Chondrocyte (in vitro differentiated cells): ENCODE data around the gene GPC6. TPM values are rescaled to one million over a fixed set of nuclear protein-coding genes. Genes with fewer than 3 reads are reported as not detected.

Experiments
- DNase-seq: peaks from one replicate; pipeline ENCODE4 v3.0.0; 2021; ENCODE audit warnings: mixed read lengths, low spot score
- H3K27ac Mint-ChIP-seq: one replicate; pipeline ENCODE4 v1.8.0; 2021; ENCODE audit warnings: mild to moderate bottlenecking, moderate library complexity, mixed read lengths; ENCODE audit not compliant: unreplicated experiment
- H3K27me3 Mint-ChIP-seq: 2 replicates; pipeline ENCODE4 v1.8.0; 2021; ENCODE audit warnings: low read depth, mixed read lengths
- H3K36me3 Mint-ChIP-seq: 2 replicates; pipeline ENCODE4 v1.8.0; 2021; ENCODE audit warnings: low read depth, mixed read lengths
- H3K4me1 Mint-ChIP-seq: 2 replicates; pipeline ENCODE4 v1.8.0; 2021; ENCODE audit warnings: low read depth, mild to moderate bottlenecking, mixed read lengths
- H3K4me3 Mint-ChIP-seq: one replicate; pipeline ENCODE4 v1.8.0; 2021; ENCODE audit warnings: mild to moderate bottlenecking, moderate library complexity, mixed read lengths; ENCODE audit not compliant: unreplicated experiment
- H3K9me3 Mint-ChIP-seq: 2 replicates; pipeline ENCODE4 v1.8.0; 2021; ENCODE audit warnings: low read depth, mixed read lengths
- CTCF ChIP-seq: fragments of 200-600 bp; sonication (generic); IDR thresholded peaks from 2 replicates; pipeline ENCODE4 v1.5.0; 2021; ENCODE audit warnings: antibody characterized with exemption, mild to moderate bottlenecking, moderate library complexity
- total RNA-seq: library from RNA; stranded (reverse); gene quantifications from 3 replicates; pipeline ENCODE4 v1.2.1, GENCODE V29; 2021

GPC6 gene
- total RNA-seq, 1 donor from 2014 or later: 76.1 TPM

GRCh38 chr13:93847162-93847561, 620.6 kb downstream of the GPC6 start:
- H3K27ac Mint-ChIP-seq: no peak overlapping the region
- peaks cover 3% of the 10 kb centered on the region for H3K36me3 Mint-ChIP-seq

GRCh38 chr13:93848247-93848646, 621.6 kb downstream of the GPC6 start:
- peaks cover 2% of the 10 kb centered on the region for H3K9me3 Mint-ChIP-seq
- DNase-seq: no peak
- H3K27ac Mint-ChIP-seq: no peak overlapping the region
- H3K36me3 Mint-ChIP-seq: peaks cover 3% of the 10 kb centered on the region
- no peak for TF ChIP-seq CTCF
- H3K4me1 Mint-ChIP-seq: peaks cover 16% of the 10 kb centered on the region
- no peak overlapping the region for H3K4me3 Mint-ChIP-seq
- H3K27me3 Mint-ChIP-seq: no peaks in the 10 kb centered on the region

More at GRCh38 chr13:93847162-93847561, 620.6 kb downstream of the GPC6 start:
- peaks cover 2% of the 10 kb centered on the region for H3K9me3 Mint-ChIP-seq
- TF ChIP-seq CTCF: no peak
- peaks cover 24% of the 10 kb centered on the region for H3K4me1 Mint-ChIP-seq
- no peak overlapping the region for H3K4me3 Mint-ChIP-seq
- H3K27me3 Mint-ChIP-seq: no peaks in the 10 kb centered on the region
- no peak for DNase-seq

GRCh38 chr13:93851236-93851635, 624.6 kb downstream of the GPC6 start:
- Mint-ChIP-seq H3K4me1 (peaks cover 24% of the 10 kb centered on the region), H3K27ac (no peak overlapping the region), H3K27me3 (no peaks in the 10 kb centered on the region), H3K9me3 (peaks cover 2% of the 10 kb centered on the region), H3K4me3 (no peak overlapping the region), H3K36me3 (peaks cover 3% of the 10 kb centered on the region)
- peak; percentile 17 for TF ChIP-seq CTCF
- no peak for DNase-seq

GRCh38 chr13:93853912-93854311, 627.3 kb downstream of the GPC6 start:
- Mint-ChIP-seq H3K27ac (no peak overlapping the region), H3K36me3 (no peaks in the 10 kb centered on the region), H3K27me3 (no peaks in the 10 kb centered on the region), H3K4me3 (no peak overlapping the region), H3K4me1 (peaks cover 23% of the 10 kb centered on the region), H3K9me3 (peaks cover 4% of the 10 kb centered on the region)
- no peak for DNase-seq
- TF ChIP-seq CTCF: no peak

- Mint-ChIP-seq H3K27ac (no peak overlapping the region), H3K4me1 (peaks cover 41% of the 10 kb centered on the region), H3K4me3 (no peak overlapping the region), H3K9me3 (peaks cover 4% of the 10 kb centered on the region), H3K27me3 (no peaks in the 10 kb centered on the region), H3K36me3 (no peaks in the 10 kb centered on the region)
- no peak for DNase-seq
- TF ChIP-seq CTCF: no peak
These were observed 630.5 kb downstream of the GPC6 start for GRCh38 chr13:93857126-93857525.
